Uterus (tissue), 2 donors: Measurements from ENCODE around the gene IL3.

ENCODE experiments used
- CTCF ChIP-seq, 4 experiments: fragments of 200-600 bp in 2 of 4; fragments of 450-650 bp in 2 of 4; sonication (generic) in 2 of 4; IDR thresholded peaks; one replicate each; pipeline ENCODE4 v1.5.1; 2016 to 2019; ENCODE audit warnings: antibody characterized with exemption in 4 of 4, mild to moderate bottlenecking in 2 of 4, moderate library complexity in 1 of 4
- POLR2A ChIP-seq, 2 donors: fragments of 450-650 bp; IDR thresholded peaks; one replicate each; pipeline ENCODE4 v1.6.1; 2016; ENCODE audit warnings: antibody characterized with exemption in 2 of 2, mild to moderate bottlenecking in 1 of 2, moderate library complexity in 1 of 2

- TF ChIP-seq CTCF (IDR thresholded peaks at IDR 0.05) (no peak), POLR2A (IDR thresholded peaks at IDR 0.05) (no peak)
Observed at GRCh38 chr5:132029609-132030330, 30.7 kb upstream of the IL3 start.
